HFFc6 (cell line): ENCODE results near the gene NBAS. TPM values are rescaled to one million over a fixed set of nuclear protein-coding genes. Genes with fewer than 3 reads are reported as not detected.

Source experiments
- DNase-seq: peaks from one replicate; pipeline ENCODE4 v3.0.0-alpha.2; 2018
- H3K27ac Mint-ChIP-seq: 2 replicates; pipeline ENCODE4 v1.8.0; 2020; ENCODE audit warnings: mild to moderate bottlenecking, mixed read lengths
- H3K27me3 Mint-ChIP-seq: 2 replicates; pipeline ENCODE4 v1.8.0; 2021; ENCODE audit warnings: mild to moderate bottlenecking, moderate library complexity, mixed read lengths; ENCODE audit not compliant: insufficient read depth
- H3K36me3 Mint-ChIP-seq: 2 replicates; pipeline ENCODE4 v1.8.0; 2021; ENCODE audit warnings: low read depth, mixed read lengths
- H3K4me1 Mint-ChIP-seq: 2 replicates; pipeline ENCODE4 v1.8.0; 2020; ENCODE audit warnings: low read depth, mixed read lengths
- H3K4me3 Mint-ChIP-seq: 2 replicates; pipeline ENCODE4 v1.8.0; 2020; ENCODE audit warnings: mild to moderate bottlenecking, moderate library complexity, mixed read lengths
- H3K9me3 Mint-ChIP-seq: 2 replicates; pipeline ENCODE4 v1.8.0; 2020; ENCODE audit warnings: mild to moderate bottlenecking, mixed read lengths
- CTCF ChIP-seq: fragments of 200-600 bp; sonication (generic); IDR thresholded peaks from 2 replicates; pipeline ENCODE4 v1.5.0; 2021; ENCODE audit warnings: antibody characterized with exemption, mild to moderate bottlenecking
- total RNA-seq, 6 experiments: library from RNA; stranded (reverse); fragmentation: NEBNext Ultra II Directional; extraction: Animal tissue kit (Norgen Biotek cat#: 25700); gene quantifications; 2 replicates in 1 of 6; 3 replicates in 5 of 6; pipeline ENCODE4 v1.2.3, GENCODE V29; 2021

Gene NBAS
- total RNA-seq, 6 experiments from 2014 or later, result 43.5 to 54.0 (median 52.2) TPM

GRCh38 chr2:15601681-15602080 lies 40.5 kb upstream of the NBAS start:
- DNase-seq, result no peak
- Mint-ChIP-seq H3K9me3 (no peaks in the 10 kb centered on the region), H3K27ac (no peak overlapping the region), H3K4me3 (no peak overlapping the region), H3K36me3 (peaks cover 55% of the 10 kb centered on the region), H3K4me1 (no peaks in the 10 kb centered on the region), H3K27me3 (no peaks in the 10 kb centered on the region)
- no peak for TF ChIP-seq CTCF

- no peaks in the 10 kb centered on the region for H3K27me3 Mint-ChIP-seq
- no peaks in the 10 kb centered on the region for H3K4me1 Mint-ChIP-seq
- TF ChIP-seq CTCF, result no peak
- no peak overlapping the region for H3K4me3 Mint-ChIP-seq
- H3K36me3 Mint-ChIP-seq, result peaks cover 58% of the 10 kb centered on the region
- DNase-seq, result no peak
- H3K9me3 Mint-ChIP-seq, result no peaks in the 10 kb centered on the region
- no peak overlapping the region for H3K27ac Mint-ChIP-seq
Observed at GRCh38 chr2:15599994-15600393, 38.9 kb upstream of the NBAS start.

DNA sequence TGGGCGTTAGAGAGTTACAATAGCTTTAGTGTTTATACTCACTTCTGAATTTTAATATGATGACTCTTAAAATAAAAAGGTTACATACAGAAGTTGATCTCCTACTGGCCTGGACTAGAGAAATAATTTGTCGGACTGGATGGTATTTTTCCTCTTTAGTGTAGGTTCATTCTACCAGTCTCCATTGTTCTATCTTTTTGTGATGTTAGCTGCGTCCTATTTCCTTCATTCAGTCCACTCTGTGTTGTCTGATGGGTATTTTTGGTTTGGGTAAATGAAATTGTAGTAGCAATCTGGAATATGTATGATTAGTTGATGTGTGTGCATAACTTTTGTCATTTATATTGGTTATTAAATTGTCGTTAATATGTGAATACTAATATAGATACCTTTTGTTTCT lies 35.8 kb upstream of the NBAS start:
- Mint-ChIP-seq H3K27me3 (no peaks in the 10 kb centered on the region), H3K4me1 (peaks cover 16% of the 10 kb centered on the region), H3K27ac (no peak overlapping the region), H3K4me3 (no peak overlapping the region), H3K36me3 (peaks cover 45% of the 10 kb centered on the region), H3K9me3 (no peaks in the 10 kb centered on the region)
- DNase-seq, result no peak
- TF ChIP-seq CTCF, result no peak

DNA sequence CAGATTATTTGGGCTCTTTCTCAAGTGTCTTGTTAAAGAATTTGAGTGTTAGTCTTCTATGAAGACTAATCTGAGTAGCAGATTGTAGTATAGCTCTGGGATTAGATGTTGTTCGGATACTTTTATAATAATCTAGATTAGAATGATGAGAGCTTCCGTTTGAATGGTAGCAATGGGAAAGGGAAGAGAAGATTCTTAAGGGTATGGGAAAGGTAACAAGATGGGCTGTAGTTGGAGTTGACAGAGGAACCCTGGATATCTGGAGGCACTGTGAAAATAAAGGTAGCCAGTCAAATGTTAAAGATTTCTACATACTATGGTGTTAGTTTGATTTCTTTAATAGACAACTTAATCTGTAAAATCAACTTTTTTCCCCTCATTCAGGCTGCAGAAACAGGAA lies 35.2 kb upstream of the NBAS start:
- H3K4me1 Mint-ChIP-seq, result peaks cover 18% of the 10 kb centered on the region
- H3K9me3 Mint-ChIP-seq, result no peaks in the 10 kb centered on the region
- peak overlapping the region; percentile 3; the same call in 1 of the 2 replicates for H3K27ac Mint-ChIP-seq
- H3K27me3 Mint-ChIP-seq, result no peaks in the 10 kb centered on the region
- DNase-seq, result no peak
- no peak for TF ChIP-seq CTCF
- peaks cover 39% of the 10 kb centered on the region for H3K36me3 Mint-ChIP-seq
- H3K4me3 Mint-ChIP-seq, result no peak overlapping the region

- no peak for TF ChIP-seq CTCF
- peaks cover 37% of the 10 kb centered on the region for H3K36me3 Mint-ChIP-seq
- no peaks in the 10 kb centered on the region for H3K27me3 Mint-ChIP-seq
- H3K4me3 Mint-ChIP-seq, result no peak overlapping the region
- DNase-seq, result no peak
- peaks cover 22% of the 10 kb centered on the region for H3K4me1 Mint-ChIP-seq
- peak overlapping the region; percentile 3; the same call in 1 of the 2 replicates for H3K27ac Mint-ChIP-seq
- no peaks in the 10 kb centered on the region for H3K9me3 Mint-ChIP-seq
Observed at GRCh38 chr2:15595936-15596335, 34.8 kb upstream of the NBAS start.

- no peaks in the 10 kb centered on the region for H3K9me3 Mint-ChIP-seq
- no peak for TF ChIP-seq CTCF
- H3K4me1 Mint-ChIP-seq, result peaks cover 24% of the 10 kb centered on the region
- H3K27me3 Mint-ChIP-seq, result no peaks in the 10 kb centered on the region
- DNase-seq, result no peak
- H3K27ac Mint-ChIP-seq, result no peak overlapping the region
- no peak overlapping the region for H3K4me3 Mint-ChIP-seq
- H3K36me3 Mint-ChIP-seq, result peaks cover 32% of the 10 kb centered on the region
Observed at GRCh38 chr2:15595342-15595905, 34.3 kb upstream of the NBAS start.
